GM19452 (cell line): Measurements from ENCODE around the gene DOCK8.

Experiments
- ATAC-seq: cut with Tn5 transposase; IDR thresholded peaks from one replicate; pipeline ENCODE4 v1.9.1; 2021; ENCODE audit not compliant: unreplicated experiment

The DOCK8 gene

GRCh38 chr9:357560-357959, 142.9 kb downstream of the DOCK8 start:
- no peak for ATAC-seq

- no peak for ATAC-seq
Measured at GRCh38 chr9:362561-363273, 148.1 kb downstream of the DOCK8 start.

- ATAC-seq: no peak
Measured at GRCh38 chr9:363274-363612, 148.6 kb downstream of the DOCK8 start.

GRCh38 chr9:365436-365835, 150.8 kb downstream of the DOCK8 start:
- no peak for ATAC-seq

- ATAC-seq: no peak
Measured at GRCh38 chr9:366620-367019, 152.0 kb downstream of the DOCK8 start.

GRCh38 chr9:370086-370485, 155.4 kb downstream of the DOCK8 start:
- no peak for ATAC-seq

- ATAC-seq: no peak
Measured at GRCh38 chr9:371349-371748, 156.7 kb downstream of the DOCK8 start.

- no peak for ATAC-seq
Measured at GRCh38 chr9:372128-372527, 157.5 kb downstream of the DOCK8 start.

- no peak for ATAC-seq
Measured at GRCh38 chr9:373759-374206, 159.1 kb downstream of the DOCK8 start.

GRCh38 chr9:374736-375135, 160.1 kb downstream of the DOCK8 start:
- no peak for ATAC-seq

- ATAC-seq: no peak
Measured at GRCh38 chr9:376115-376514, 161.4 kb downstream of the DOCK8 start.

- ATAC-seq: no peak
Measured at GRCh38 chr9:378263-378662, 163.6 kb downstream of the DOCK8 start.

- no peak for ATAC-seq
Measured at GRCh38 chr9:382383-382782, 167.7 kb downstream of the DOCK8 start.

GRCh38 chr9:385818-386398, 171.2 kb downstream of the DOCK8 start:
- ATAC-seq: no peak

- ATAC-seq: no peak
Measured at GRCh38 chr9:389159-389558, 174.5 kb downstream of the DOCK8 start.

- no peak for ATAC-seq
Measured at GRCh38 chr9:389758-390157, 175.1 kb downstream of the DOCK8 start.

- no peak for ATAC-seq
Measured at GRCh38 chr9:392077-392804, 177.6 kb downstream of the DOCK8 start.

- ATAC-seq: no peak
Measured at GRCh38 chr9:394347-395052, 179.8 kb downstream of the DOCK8 start.

- ATAC-seq: no peak
Measured at GRCh38 chr9:396396-396795, 181.7 kb downstream of the DOCK8 start.

GRCh38 chr9:398085-398484, 183.4 kb downstream of the DOCK8 start:
- no peak for ATAC-seq

GRCh38 chr9:401223-401622, 186.6 kb downstream of the DOCK8 start:
- no peak for ATAC-seq

- ATAC-seq: no peak
Measured at GRCh38 chr9:404234-404633, 189.6 kb downstream of the DOCK8 start.
